Tibial nerve (tissue), 3 donors: ENCODE measurements around the gene SCYL2.
A peak's percentile ranks its signal among the peaks of the same experiment; 100 is the strongest.

Source experiments
- POLR2A ChIP-seq, 2 donors: fragments of 450-650 bp; IDR thresholded peaks; one replicate each; pipeline ENCODE4 v1.6.1; 2017; ENCODE audit warnings: antibody characterized with exemption in 2 of 2, mild to moderate bottlenecking in 2 of 2, moderate library complexity in 2 of 2
- TF ChIP-seq, protein P1 (sequence below), 5 experiments: fragments of 200-600 bp in 3 of 5; fragments of 450-650 bp in 2 of 5; sonication (generic) in 3 of 5; IDR thresholded peaks; one replicate each; pipeline ENCODE4 v1.5.1; 2016 to 2019; ENCODE audit warnings: antibody characterized with exemption in 5 of 5, mild to moderate bottlenecking in 3 of 5, moderate library complexity in 2 of 5

GRCh38 chr12:100266835-100267602 lies at the start of gene SCYL2, which contains the start of gene DEPDC4:
- TF ChIP-seq, protein P1, sequence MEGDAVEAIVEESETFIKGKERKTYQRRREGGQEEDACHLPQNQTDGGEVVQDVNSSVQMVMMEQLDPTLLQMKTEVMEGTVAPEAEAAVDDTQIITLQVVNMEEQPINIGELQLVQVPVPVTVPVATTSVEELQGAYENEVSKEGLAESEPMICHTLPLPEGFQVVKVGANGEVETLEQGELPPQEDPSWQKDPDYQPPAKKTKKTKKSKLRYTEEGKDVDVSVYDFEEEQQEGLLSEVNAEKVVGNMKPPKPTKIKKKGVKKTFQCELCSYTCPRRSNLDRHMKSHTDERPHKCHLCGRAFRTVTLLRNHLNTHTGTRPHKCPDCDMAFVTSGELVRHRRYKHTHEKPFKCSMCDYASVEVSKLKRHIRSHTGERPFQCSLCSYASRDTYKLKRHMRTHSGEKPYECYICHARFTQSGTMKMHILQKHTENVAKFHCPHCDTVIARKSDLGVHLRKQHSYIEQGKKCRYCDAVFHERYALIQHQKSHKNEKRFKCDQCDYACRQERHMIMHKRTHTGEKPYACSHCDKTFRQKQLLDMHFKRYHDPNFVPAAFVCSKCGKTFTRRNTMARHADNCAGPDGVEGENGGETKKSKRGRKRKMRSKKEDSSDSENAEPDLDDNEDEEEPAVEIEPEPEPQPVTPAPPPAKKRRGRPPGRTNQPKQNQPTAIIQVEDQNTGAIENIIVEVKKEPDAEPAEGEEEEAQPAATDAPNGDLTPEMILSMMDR (IDR thresholded peaks at IDR 0.05) = peak in 3 of 5 experiments; percentile 16 to 19 (median 18)
- peak; percentile 57 to 86 for TF ChIP-seq POLR2A (IDR thresholded peaks at IDR 0.05)
